ENCODE data around the gene DPH1. TPM values are rescaled to one million over a fixed set of nuclear protein-coding genes. Genes with fewer than 3 reads are reported as not detected.
A peak's percentile ranks its signal among the peaks of the same experiment; 100 is the strongest.
"Not testable (repeated sequence)": the region's sequence is repeated elsewhere in the genome, so short reads cannot be mapped to it uniquely, and the experiment has no call there.

DPH1 gene
- total RNA-seq, 2 donors from 2014 or later = 17.2 to 21.6 TPM

DNA sequence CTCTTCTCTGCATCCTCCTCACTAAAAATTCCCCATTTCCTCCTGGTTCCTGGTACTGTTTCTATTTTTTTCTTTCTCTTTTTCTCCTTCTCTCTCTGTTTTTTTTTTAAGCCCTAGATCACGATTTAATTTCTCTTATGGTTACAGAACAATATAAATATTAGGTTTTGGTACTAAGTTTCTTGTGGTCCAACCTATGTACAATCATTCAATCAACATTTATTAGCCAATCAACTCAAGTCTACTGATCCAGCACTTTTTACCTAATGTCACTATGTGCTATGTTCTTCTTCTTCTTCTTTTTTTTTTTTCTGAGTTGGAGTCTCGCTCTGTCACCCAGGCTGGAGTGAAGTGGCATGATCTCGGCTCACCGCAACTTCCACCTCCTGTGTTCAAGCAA is 17.5 kb upstream of the DPH1 start:
- TF ChIP-seq, protein P1, sequence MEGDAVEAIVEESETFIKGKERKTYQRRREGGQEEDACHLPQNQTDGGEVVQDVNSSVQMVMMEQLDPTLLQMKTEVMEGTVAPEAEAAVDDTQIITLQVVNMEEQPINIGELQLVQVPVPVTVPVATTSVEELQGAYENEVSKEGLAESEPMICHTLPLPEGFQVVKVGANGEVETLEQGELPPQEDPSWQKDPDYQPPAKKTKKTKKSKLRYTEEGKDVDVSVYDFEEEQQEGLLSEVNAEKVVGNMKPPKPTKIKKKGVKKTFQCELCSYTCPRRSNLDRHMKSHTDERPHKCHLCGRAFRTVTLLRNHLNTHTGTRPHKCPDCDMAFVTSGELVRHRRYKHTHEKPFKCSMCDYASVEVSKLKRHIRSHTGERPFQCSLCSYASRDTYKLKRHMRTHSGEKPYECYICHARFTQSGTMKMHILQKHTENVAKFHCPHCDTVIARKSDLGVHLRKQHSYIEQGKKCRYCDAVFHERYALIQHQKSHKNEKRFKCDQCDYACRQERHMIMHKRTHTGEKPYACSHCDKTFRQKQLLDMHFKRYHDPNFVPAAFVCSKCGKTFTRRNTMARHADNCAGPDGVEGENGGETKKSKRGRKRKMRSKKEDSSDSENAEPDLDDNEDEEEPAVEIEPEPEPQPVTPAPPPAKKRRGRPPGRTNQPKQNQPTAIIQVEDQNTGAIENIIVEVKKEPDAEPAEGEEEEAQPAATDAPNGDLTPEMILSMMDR (IDR thresholded peaks at IDR 0.05) = no peak
- Histone ChIP-seq H3K4me1 (peaks cover 0 to 20% of the 10 kb centered on the region in 2 donors), H3K4me3 (no peak overlapping the region), H3K36me3 (no peaks in the 10 kb centered on the region), H3K9me3 (no peaks in the 10 kb centered on the region), H3K27me3 (no peaks in the 10 kb centered on the region), H3K27ac (peak overlapping the region; percentile 30 to 32)
- no peak for DNase-seq (ENCODE audit: low spot score)

- DNase-seq (ENCODE audit: low spot score); H3K27me3 ChIP-seq; H3K9me3 ChIP-seq; H3K4me3 ChIP-seq; H3K36me3 ChIP-seq; H3K27ac ChIP-seq: not testable (repeated sequence)
- peaks cover 0 to 20% of the 10 kb centered on the region in 2 donors for H3K4me1 ChIP-seq
Observed at GRCh38 chr17:2013220-2013993, 16.5 kb upstream of the DPH1 start.

GRCh38 chr17:2013994-2014317 is 16.0 kb upstream of the DPH1 start:
- TF ChIP-seq, protein P1 (IDR thresholded peaks at IDR 0.05) = no peak
- Histone ChIP-seq H3K4me1 (peaks cover 0 to 20% of the 10 kb centered on the region in 2 donors), H3K4me3 (no peak overlapping the region), H3K9me3 (no peaks in the 10 kb centered on the region), H3K27ac (no peak overlapping the region), H3K27me3 (no peaks in the 10 kb centered on the region), H3K36me3 (no peaks in the 10 kb centered on the region)
- DNase-seq (ENCODE audit: low spot score) = no peak

- no peak overlapping the region for H3K27ac ChIP-seq
- no peaks in the 10 kb centered on the region for H3K27me3 ChIP-seq
- DNase-seq (ENCODE audit: low spot score) = no peak
- H3K9me3 ChIP-seq = no peaks in the 10 kb centered on the region
- H3K36me3 ChIP-seq = no peaks in the 10 kb centered on the region
- TF ChIP-seq, protein P1 (IDR thresholded peaks at IDR 0.05) = no peak
- peaks cover 0 to 20% of the 10 kb centered on the region in 2 donors for H3K4me1 ChIP-seq
- no peak overlapping the region for H3K4me3 ChIP-seq
Observed at GRCh38 chr17:2015314-2015713, 14.6 kb upstream of the DPH1 start.

DNA sequence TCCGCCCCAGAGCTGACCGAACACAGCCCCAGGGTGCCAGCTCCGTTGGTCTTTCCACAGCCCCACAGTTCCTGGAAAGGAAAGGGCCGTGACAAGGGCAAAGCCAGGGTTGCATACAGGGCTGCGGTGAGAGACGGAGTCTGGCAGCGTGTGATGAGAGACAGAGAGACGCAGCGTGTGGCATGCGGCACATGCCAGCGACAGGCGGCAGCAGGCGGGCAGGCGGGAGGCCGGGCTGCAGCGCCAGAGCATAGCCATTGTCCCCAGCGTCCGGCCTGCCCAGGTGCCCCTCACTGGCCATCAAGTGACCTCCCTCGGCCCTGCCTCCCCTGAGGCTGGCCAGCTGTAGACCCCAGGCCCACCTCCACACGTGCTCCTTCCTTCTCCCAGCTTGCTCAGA is 13.5 kb upstream of the DPH1 start:
- no peak for DNase-seq (ENCODE audit: low spot score)

DNA sequence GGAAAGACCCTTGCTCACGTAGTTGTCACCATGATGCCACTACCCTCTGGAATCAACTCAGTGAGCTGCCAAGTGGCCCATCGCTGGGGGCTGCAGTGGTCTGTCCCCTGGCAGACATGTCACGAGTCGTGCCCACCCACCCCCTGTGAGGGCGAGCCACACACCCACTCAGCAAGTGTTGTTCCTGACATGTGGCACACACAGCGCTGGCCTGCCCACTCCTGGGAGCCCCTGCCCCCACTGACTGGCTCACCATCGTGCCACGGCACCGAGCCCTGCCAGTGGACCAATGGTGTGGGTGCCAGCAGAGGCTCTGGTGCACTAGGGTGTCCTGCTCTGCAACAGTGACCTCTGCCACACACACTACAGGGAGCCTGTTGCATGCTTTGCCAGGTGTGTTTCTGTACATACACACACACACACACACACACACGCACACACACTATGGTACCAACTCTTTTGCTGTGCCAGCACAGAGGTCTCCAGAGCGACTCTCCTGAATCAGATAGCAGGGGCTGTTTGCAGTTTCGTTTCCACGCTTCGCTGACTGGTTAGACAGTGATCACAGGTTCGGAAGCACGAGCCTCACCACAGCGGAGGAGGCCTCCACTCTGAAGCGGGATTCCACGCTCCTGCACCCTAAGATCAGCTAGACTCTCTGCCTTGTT is 12.5 kb upstream of the DPH1 start:
- H3K27me3 ChIP-seq = no peaks in the 10 kb centered on the region
- H3K9me3 ChIP-seq = no peaks in the 10 kb centered on the region
- TF ChIP-seq, protein P1 (IDR thresholded peaks at IDR 0.05) = no peak

More for the DNA sequence above, 13.5 kb upstream of the DPH1 start:
- Histone ChIP-seq H3K4me3 (no peak overlapping the region), H3K9me3 (no peaks in the 10 kb centered on the region), H3K27ac (no peak overlapping the region), H3K36me3 (no peaks in the 10 kb centered on the region), H3K4me1 (peaks cover 0 to 15% of the 10 kb centered on the region in 2 donors), H3K27me3 (no peaks in the 10 kb centered on the region)
- TF ChIP-seq, protein P1 (IDR thresholded peaks at IDR 0.05) = no peak

More for the DNA sequence above, 12.5 kb upstream of the DPH1 start:
- no peak for DNase-seq (ENCODE audit: low spot score)
- Histone ChIP-seq H3K4me1 (peaks cover 0 to 7% of the 10 kb centered on the region in 2 donors), H3K36me3 (no peaks in the 10 kb centered on the region), H3K4me3 (no peak overlapping the region), H3K27ac (no peak overlapping the region)
